Measurements from ENCODE around the gene TRA2B.

DNA sequence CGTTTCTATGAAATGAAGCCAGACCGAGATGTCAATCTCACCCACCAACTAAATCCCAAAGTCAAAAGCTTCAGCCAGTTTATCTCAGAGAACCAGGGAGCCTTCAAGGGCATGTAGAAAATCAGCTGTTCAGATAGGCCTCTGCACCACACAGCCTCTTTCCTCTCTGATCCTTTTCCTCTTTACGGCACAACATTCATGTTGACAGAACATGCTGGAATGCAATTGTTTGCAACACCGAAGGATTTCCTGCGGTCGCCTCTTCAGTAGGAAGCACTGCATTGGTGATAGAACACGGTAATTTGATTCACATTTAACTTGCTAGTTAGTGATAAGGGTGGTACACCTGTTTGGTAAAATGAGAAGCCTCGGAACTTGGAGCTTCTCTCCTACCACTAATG is 41.9 kb upstream of the TRA2B start:
- TF ChIP-seq, protein P1, sequence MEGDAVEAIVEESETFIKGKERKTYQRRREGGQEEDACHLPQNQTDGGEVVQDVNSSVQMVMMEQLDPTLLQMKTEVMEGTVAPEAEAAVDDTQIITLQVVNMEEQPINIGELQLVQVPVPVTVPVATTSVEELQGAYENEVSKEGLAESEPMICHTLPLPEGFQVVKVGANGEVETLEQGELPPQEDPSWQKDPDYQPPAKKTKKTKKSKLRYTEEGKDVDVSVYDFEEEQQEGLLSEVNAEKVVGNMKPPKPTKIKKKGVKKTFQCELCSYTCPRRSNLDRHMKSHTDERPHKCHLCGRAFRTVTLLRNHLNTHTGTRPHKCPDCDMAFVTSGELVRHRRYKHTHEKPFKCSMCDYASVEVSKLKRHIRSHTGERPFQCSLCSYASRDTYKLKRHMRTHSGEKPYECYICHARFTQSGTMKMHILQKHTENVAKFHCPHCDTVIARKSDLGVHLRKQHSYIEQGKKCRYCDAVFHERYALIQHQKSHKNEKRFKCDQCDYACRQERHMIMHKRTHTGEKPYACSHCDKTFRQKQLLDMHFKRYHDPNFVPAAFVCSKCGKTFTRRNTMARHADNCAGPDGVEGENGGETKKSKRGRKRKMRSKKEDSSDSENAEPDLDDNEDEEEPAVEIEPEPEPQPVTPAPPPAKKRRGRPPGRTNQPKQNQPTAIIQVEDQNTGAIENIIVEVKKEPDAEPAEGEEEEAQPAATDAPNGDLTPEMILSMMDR (IDR thresholded peaks at IDR 0.05; ENCODE audit: insufficient read depth, low read depth, low read length): no peak
- no peak for TF ChIP-seq EZH2 (IDR thresholded peaks at IDR 0.05; ENCODE audit: insufficient read depth, low read length)

Data from astrocyte (in vitro differentiated cells and primary cell).